HepG2 (cell line): ENCODE measurements around the gene LORICRIN. TPM values are rescaled to one million over a fixed set of nuclear protein-coding genes. Genes with fewer than 3 reads are reported as not detected.

Experiments used
- ATAC-seq: fragments of 200-7000 bp; cut with Tn5 transposase; 3 replicates; pipeline ENCODE4 v1.9.1; 2020; ENCODE audit warnings: mild to moderate bottlenecking, moderate library complexity
- BruUV-seq: library from RNA; stranded (reverse); fragments of 400-500 nt; replicated peaks from 2 replicates; lab custom pipeline; 2021; lab: Mats Ljungman, UMichigan
- CTCF ChIA-PET: fragments of 300-600 bp; formaldehyde crosslinking; extraction: SDS; loops from one replicate; lab custom pipeline; 2021; ENCODE audit warnings: low total read pairs, inconsistent platforms, low intra/inter-chr PET ratio; lab: Yijun Ruan, JAX
- POLR2A ChIA-PET: fragments of 350-600 bp; sonication (Branson Sonifier 250); formaldehyde crosslinking; loops from one replicate; lab custom pipeline; 2020; ENCODE audit warnings: antibody characterized with exemption, inconsistent platforms; lab: Yijun Ruan, JAX
- DNase-seq: peaks from one replicate; pipeline ENCODE4 v3.0.0-alpha.2; 2015; ENCODE audit warnings: low spot score
- FAIRE-seq: peaks from 3 replicates; lab custom pipeline; 2011; peaks lifted over from hg19 to GRCh38; lab: Jason Lieb, UNC
- H2AFZ ChIP-seq: one replicate; pipeline ENCODE4 v1.6.1; 2011; ENCODE audit warnings: low read length, inconsistent platforms
- H3K27ac ChIP-seq: fragments of 300-600 bp; 3 replicates; pipeline ENCODE4 v1.8.0; 2011; ENCODE audit warnings: mixed run types, mild to moderate bottlenecking, mixed read lengths, low read length, inconsistent platforms; ENCODE audit not compliant: insufficient read depth; ENCODE audit errors: extremely low read length
- H3K27me3 ChIP-seq, 2 experiments: fragments of 200-600 bp in 1 of 2; 2 replicates in 1 of 2; 3 replicates in 1 of 2; pipeline versions ENCODE4 v1.6.0 to v1.8.0; 2011; ENCODE audit warnings: low read length in 2 of 2, mild to moderate bottlenecking in 2 of 2, moderate library complexity in 2 of 2, inconsistent platforms in 1 of 2; ENCODE audit not compliant: insufficient read depth in 2 of 2, control insufficient read depth in 1 of 2
- H3K36me3 ChIP-seq, 2 experiments: fragments of 200-600 bp in 1 of 2; replicated peaks in 1 of 2; 2 replicates in 1 of 2; 3 replicates in 1 of 2; pipeline versions ENCODE4 v1.5.1 to v1.8.0; 2011; ENCODE audit warnings: low read length in 2 of 2, inconsistent platforms in 1 of 2; ENCODE audit not compliant: insufficient read depth in 2 of 2, control insufficient read depth in 1 of 2
- H3K4me1 ChIP-seq: 2 replicates; pipeline ENCODE4 v1.5.1; 2012; ENCODE audit warnings: low read length, inconsistent platforms; ENCODE audit not compliant: insufficient read depth
- H3K4me2 ChIP-seq: 2 replicates; pipeline ENCODE4 v1.6.0; 2011; ENCODE audit warnings: low read depth, low read length, inconsistent platforms
- H3K4me3 ChIP-seq, 3 experiments: fragments of 200-600 bp in 1 of 3; sonication (generic), shearing (Covaris generic) in 1 of 3; replicated peaks in 1 of 3; 2 replicates each; pipeline ENCODE4 v1.5.1; 2011 to 2016; ENCODE audit warnings: low read length in 3 of 3, inconsistent platforms in 2 of 3, low read depth in 2 of 3, mild to moderate bottlenecking in 2 of 3, control low read depth in 1 of 3, mixed read lengths in 1 of 3; ENCODE audit not compliant: insufficient read depth in 1 of 3
- H3K79me2 ChIP-seq: one replicate; pipeline ENCODE4 v1.6.1; 2011; ENCODE audit warnings: low read length, inconsistent platforms; ENCODE audit not compliant: insufficient read depth
- H3K9ac ChIP-seq: 2 replicates; pipeline ENCODE4 v1.6.0; 2011; ENCODE audit warnings: mild to moderate bottlenecking, low read depth, low read length, inconsistent platforms; ENCODE audit not compliant: insufficient read depth
- H3K9me3 ChIP-seq: 2 replicates; pipeline ENCODE4 v1.5.1; 2012; ENCODE audit warnings: mild to moderate bottlenecking, low read length
- H4K20me1 ChIP-seq: 2 replicates; pipeline ENCODE4 v1.6.0; 2011; ENCODE audit warnings: inconsistent platforms, mild to moderate bottlenecking, low read length, moderate library complexity; ENCODE audit not compliant: insufficient read depth
- ATF1 ChIP-seq: IDR thresholded peaks from 2 replicates; pipeline ENCODE4 v1.6.1; 2016; ENCODE audit warnings: mild to moderate bottlenecking, control low read depth
- ATF5 ChIP-seq: sonication (generic); formaldehyde crosslinking; IDR thresholded peaks from 2 replicates; pipeline ENCODE4 v1.4.0; 2020; ENCODE audit warnings: mild to moderate bottlenecking, low read depth, missing genetic modification reagents
- CHD2 ChIP-seq: IDR thresholded peaks from 2 replicates; pipeline ENCODE4 v1.6.1; 2011; ENCODE audit warnings: low read depth, low read length, improper control_type of control experiment
- FOSL1 ChIP-seq: sonication (generic); formaldehyde crosslinking; IDR thresholded peaks from 2 replicates; pipeline ENCODE4 v1.9.0; 2021; ENCODE audit warnings: missing genetic modification reagents, borderline replicate concordance
- GLI4 ChIP-seq: sonication (generic); formaldehyde crosslinking; IDR thresholded peaks from 2 replicates; pipeline ENCODE4 v1.5.1; 2020; ENCODE audit warnings: missing genetic modification reagents, mild to moderate bottlenecking, moderate library complexity, borderline replicate concordance
- NFKB2 ChIP-seq: sonication (generic); formaldehyde crosslinking; IDR thresholded peaks from 2 replicates; pipeline ENCODE4 v1.4.0; 2020; ENCODE audit warnings: missing genetic modification reagents, borderline replicate concordance
- POLR2AphosphoS5 ChIP-seq: IDR thresholded peaks from 2 replicates; pipeline ENCODE4 v1.6.1; 2012; ENCODE audit warnings: low read depth, low read length
- REPIN1 ChIP-seq: sonication (generic); formaldehyde crosslinking; IDR thresholded peaks from 2 replicates; pipeline ENCODE4 v1.8.0; 2022; ENCODE audit warnings: missing genetic modification reagents, low read depth, mild to moderate bottlenecking, borderline replicate concordance
- ZZZ3 ChIP-seq: sonication (generic); formaldehyde crosslinking; IDR thresholded peaks from 2 replicates; pipeline ENCODE4 v1.4.0; 2020; ENCODE audit warnings: missing genetic modification reagents, mild to moderate bottlenecking, borderline replicate concordance
- WGBS: methylation state at CpG from one replicate; pipeline ENCODE4 v1.1.6; 2017; ENCODE audit warnings: low lambda C conversion rate; 5-methylcytosine and 5-hydroxymethylcytosine counted together
- in situ Hi-C: cut with HindIII; loops from 2 replicates; pipeline ENCODE4 v1.10.0; 2017; ENCODE audit warnings: low pct_unique_long_range_greater_than_20kb; ENCODE audit not compliant: extremely low pct_ligation_motif_present
- intact Hi-C: fragments of 100-400 bp; cut with micrococcal nuclease; formaldehyde crosslinking; loops from one replicate; pipeline ENCODE4 v1.10.0; 2022; ENCODE audit not compliant: unreplicated experiment
- polyA plus RNA-seq, 8 experiments: library from polyadenylated mRNA; depleted of rRNA in 3 of 8; stranded (reverse) in 7 of 8; unstranded in 1 of 8; fragments of >200 nt; fragmentation: Illumina TruSeq in 4 of 8; extraction: Trizol in 4 of 8; gene quantifications; 2 replicates each; pipeline versions ENCODE4 v1.2.1 to v1.2.3, GENCODE V29; 2011 to 2016; ENCODE audit warnings: low read depth in 4 of 8, missing spikeins in 1 of 8, mixed read lengths in 1 of 8; ENCODE audit not compliant: insufficient read depth in 1 of 8
- total RNA-seq, 5 experiments: library from RNA; depleted of rRNA; stranded (reverse); fragments of >200 nt; fragmentation: Illumina TruSeq; extraction: Trizol; gene quantifications; 2 replicates each; pipeline ENCODE4 v1.2.3, GENCODE V29; 2016; ENCODE audit warnings: low read depth in 1 of 5
- TF ChIP-seq, protein P1 (sequence below): sonication (generic); formaldehyde crosslinking; IDR thresholded peaks from 2 replicates; pipeline ENCODE4 v1.5.1; 2020; ENCODE audit warnings: missing genetic modification reagents, mild to moderate bottlenecking, borderline replicate concordance

Gene LORICRIN
- total and polyA plus RNA-seq, 2 of the 13 experiments (the other 11 are each of a cell fraction or from before 2014, with no cell fraction given) = not detected

GRCh38 chr1:153293480-153293775, 33.9 kb downstream of the LORICRIN start:
- H3K9ac ChIP-seq = no peak overlapping the region
- H3K36me3 ChIP-seq = no peaks in the 10 kb centered on the region
- no peak for ATAC-seq
- H2AFZ ChIP-seq = no peak overlapping the region
- ChIA-PET CTCF (no interaction called here), POLR2A (no interaction called here)
- FAIRE-seq = no peak
- in situ Hi-C loops (no loop called here), intact Hi-C loops (no loop called here)
- no peaks in the 10 kb centered on the region for H4K20me1 ChIP-seq
- WGBS = 29% methylated on average over 6 of the region's 7 CpGs
- no peaks in the 10 kb centered on the region for H3K79me2 ChIP-seq
- no peaks in the 10 kb centered on the region for H3K4me1 ChIP-seq
- peaks cover 2 to 27% of the 10 kb centered on the region in 2 experiments; a peak in 4 of 5 replicates for H3K27me3 ChIP-seq
- no peak overlapping the region for H3K4me3 ChIP-seq
- DNase-seq = no peak
- no peak overlapping the region for H3K4me2 ChIP-seq
- no TSS peak for BruUV-seq
- no peak overlapping the region for H3K27ac ChIP-seq
- H3K9me3 ChIP-seq = no peaks in the 10 kb centered on the region
- no peak for TF ChIP-seq FOSL1 (CRISPR knock-in tag)
- no peak for TF ChIP-seq ZZZ3 (CRISPR knock-in tag)
- TF ChIP-seq POLR2AphosphoS5 = no peak
- no peak for TF ChIP-seq REPIN1 (CRISPR knock-in tag)
- no peak for TF ChIP-seq ATF5
- TF ChIP-seq NFKB2 (CRISPR knock-in tag) = no peak
- TF ChIP-seq ATF1 (CRISPR knock-in tag) = no peak
- TF ChIP-seq GLI4 (CRISPR knock-in tag) = no peak
- TF ChIP-seq, protein P1, sequence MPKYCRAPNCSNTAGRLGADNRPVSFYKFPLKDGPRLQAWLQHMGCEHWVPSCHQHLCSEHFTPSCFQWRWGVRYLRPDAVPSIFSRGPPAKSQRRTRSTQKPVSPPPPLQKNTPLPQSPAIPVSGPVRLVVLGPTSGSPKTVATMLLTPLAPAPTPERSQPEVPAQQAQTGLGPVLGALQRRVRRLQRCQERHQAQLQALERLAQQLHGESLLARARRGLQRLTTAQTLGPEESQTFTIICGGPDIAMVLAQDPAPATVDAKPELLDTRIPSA (CRISPR knock-in tag) = no peak
- TF ChIP-seq CHD2 = no peak
- TF ChIP-seq, all 625 proteins: peak for 0
